ENCODE results near the gene INTU. TPM values are rescaled to one million over a fixed set of nuclear protein-coding genes. Genes with fewer than 3 reads are reported as not detected.

INTU gene
- polyA plus RNA-seq, 3 donors: 0.17 to 0.26 TPM; not detected in 1

GRCh38 chr4:127604949-127605709 lies 27.6 kb upstream of the INTU start:
- WGBS (ENCODE audit: insufficient coverage): 21% methylated on average over 4 of the region's 6 CpGs
- peaks cover 0 to 2% (median 0%) of the 10 kb centered on the region in 7 donors for H3K9me3 Mint-ChIP-seq
- H3K36me3 ChIP-seq (replicated peaks in 1 of 2; ENCODE audit: control insufficient read depth in 1 of 2, insufficient read depth in 2 of 2, low read length in 2 of 2): no peaks in the 10 kb centered on the region
- no peak overlapping the region for H3K4me3 ChIP-seq (replicated peaks in 1 of 3; ENCODE audit: low read depth in 2 of 3, low read length in 3 of 3)
- no peak overlapping the region for H3K4me2 ChIP-seq (replicated peaks; ENCODE audit: extremely low read depth, low read length, poor library complexity, severe bottlenecking)
- H3K27ac Mint-ChIP-seq: no peak overlapping the region
- DNase-seq: peak; percentile 12 to 46 (median 45)
- peaks cover 0 to 4% of the 10 kb centered on the region in 2 donors for H3K27me3 ChIP-seq (ENCODE audit: control insufficient read depth in 2 of 2, insufficient read depth in 2 of 2, low read length in 2 of 2)
- H3K4me3 Mint-ChIP-seq: no peak overlapping the region
- H3K4me1 ChIP-seq (ENCODE audit: control insufficient read depth in 1 of 2, insufficient read depth in 2 of 2, low read length in 2 of 2): no peaks in the 10 kb centered on the region
- no peaks in the 10 kb centered on the region for H3K4me1 Mint-ChIP-seq
- peak; percentile 73 for TF ChIP-seq CTCF (IDR thresholded peaks at IDR 0.05)
- no peaks in the 10 kb centered on the region for H4K20me1 ChIP-seq (ENCODE audit: insufficient read depth, low read length)
- H3K27ac ChIP-seq (ENCODE audit: low read depth in 1 of 2, low read length in 2 of 2): no peak overlapping the region
- no peak overlapping the region for H3K9ac ChIP-seq (ENCODE audit: insufficient read depth, low read length, poor library complexity, severe bottlenecking)
- H3K9me3 ChIP-seq (replicated peaks in 1 of 2; ENCODE audit: control insufficient read depth in 1 of 2, insufficient read depth in 1 of 2, low read length in 2 of 2): no peaks in the 10 kb centered on the region
- H2AFZ ChIP-seq (ENCODE audit: insufficient read depth, low read depth, low read length, poor library complexity, severe bottlenecking): no peak overlapping the region
- H3K36me3 Mint-ChIP-seq: no peaks in the 10 kb centered on the region
- intact Hi-C loops (cut with micrococcal nuclease): loop anchor here (5.0 kb wide), 1 partner anchor 127 kb away; the partner anchor contains the start of gene SLC25A31 (in 2 of the 2)
- H3K27me3 Mint-ChIP-seq (ENCODE audit: low read depth in 3 of 3): peaks cover 9 to 10% (median 10%) of the 10 kb centered on the region in 3 donors
- no peaks in the 10 kb centered on the region for H3K79me2 ChIP-seq (ENCODE audit: insufficient read depth, low read length)

GRCh38 chr4:127606823-127607222 lies 25.9 kb upstream of the INTU start:
- H3K36me3 ChIP-seq (replicated peaks in 1 of 2; ENCODE audit: control insufficient read depth in 1 of 2, insufficient read depth in 2 of 2, low read length in 2 of 2): no peaks in the 10 kb centered on the region
- H3K9me3 ChIP-seq (replicated peaks in 1 of 2; ENCODE audit: control insufficient read depth in 1 of 2, insufficient read depth in 1 of 2, low read length in 2 of 2): no peaks in the 10 kb centered on the region
- no peak overlapping the region for H3K27ac Mint-ChIP-seq
- peaks cover 0 to 2% (median 0%) of the 10 kb centered on the region in 7 donors for H3K9me3 Mint-ChIP-seq
- H3K4me1 ChIP-seq (ENCODE audit: control insufficient read depth in 1 of 2, insufficient read depth in 2 of 2, low read length in 2 of 2): no peaks in the 10 kb centered on the region
- H3K4me3 ChIP-seq (replicated peaks in 1 of 3; ENCODE audit: low read depth in 2 of 3, low read length in 3 of 3): no peak overlapping the region
- intact Hi-C loops (cut with micrococcal nuclease): no loop called here
- H3K27ac ChIP-seq (ENCODE audit: low read depth in 1 of 2, low read length in 2 of 2): no peak overlapping the region
- H4K20me1 ChIP-seq (ENCODE audit: insufficient read depth, low read length): no peaks in the 10 kb centered on the region
- peaks cover 9 to 12% (median 10%) of the 10 kb centered on the region in 3 donors for H3K27me3 Mint-ChIP-seq (ENCODE audit: low read depth in 3 of 3)
- no peak for DNase-seq
- TF ChIP-seq CTCF (IDR thresholded peaks at IDR 0.05): no peak
- H3K4me2 ChIP-seq (replicated peaks; ENCODE audit: extremely low read depth, low read length, poor library complexity, severe bottlenecking): no peak overlapping the region
- no peaks in the 10 kb centered on the region for H3K4me1 Mint-ChIP-seq
- no peaks in the 10 kb centered on the region for H3K36me3 Mint-ChIP-seq
- no peak overlapping the region for H3K9ac ChIP-seq (ENCODE audit: insufficient read depth, low read length, poor library complexity, severe bottlenecking)
- H3K27me3 ChIP-seq (ENCODE audit: control insufficient read depth in 2 of 2, insufficient read depth in 2 of 2, low read length in 2 of 2): peaks cover 0 to 4% of the 10 kb centered on the region in 2 donors
- peak overlapping the region in 1 of 2 donors; percentile 43 for H3K4me3 Mint-ChIP-seq
- H3K79me2 ChIP-seq (ENCODE audit: insufficient read depth, low read length): no peaks in the 10 kb centered on the region
- H2AFZ ChIP-seq (ENCODE audit: insufficient read depth, low read depth, low read length, poor library complexity, severe bottlenecking): peak overlapping the region; percentile 41
